HK-2 (cell line): ENCODE data around the gene PLEKHG4.

Source experiments
- DNase-seq: peaks from one replicate; pipeline ENCODE4 v3.0.0-alpha.2; 2018; ENCODE audit not compliant: unreplicated experiment

PLEKHG4 gene

DNA sequence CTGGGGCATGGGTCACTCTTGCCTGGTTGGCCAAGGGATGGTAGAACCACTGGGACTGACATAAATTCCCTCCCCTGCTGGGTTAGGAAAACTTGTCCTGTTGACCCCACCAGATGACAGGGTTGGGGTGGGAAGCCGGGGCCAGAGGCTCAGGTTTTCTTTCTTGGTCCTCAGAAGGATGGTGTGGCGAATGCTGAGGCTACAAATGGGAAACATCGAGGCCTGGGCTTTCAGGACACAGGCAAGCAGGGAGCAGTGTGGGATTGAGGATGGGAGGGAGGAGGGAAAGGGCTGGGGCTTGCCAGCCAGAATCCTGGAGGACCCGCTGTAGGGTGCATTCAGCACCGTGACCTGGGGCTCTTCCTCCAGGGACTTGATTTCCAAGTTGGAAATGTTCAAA lies 14.5 kb upstream of the PLEKHG4 start:
- DNase-seq = no peak

GRCh38 chr16:67265834-67266233 lies 13.5 kb upstream of the PLEKHG4 start:
- no peak for DNase-seq

DNA sequence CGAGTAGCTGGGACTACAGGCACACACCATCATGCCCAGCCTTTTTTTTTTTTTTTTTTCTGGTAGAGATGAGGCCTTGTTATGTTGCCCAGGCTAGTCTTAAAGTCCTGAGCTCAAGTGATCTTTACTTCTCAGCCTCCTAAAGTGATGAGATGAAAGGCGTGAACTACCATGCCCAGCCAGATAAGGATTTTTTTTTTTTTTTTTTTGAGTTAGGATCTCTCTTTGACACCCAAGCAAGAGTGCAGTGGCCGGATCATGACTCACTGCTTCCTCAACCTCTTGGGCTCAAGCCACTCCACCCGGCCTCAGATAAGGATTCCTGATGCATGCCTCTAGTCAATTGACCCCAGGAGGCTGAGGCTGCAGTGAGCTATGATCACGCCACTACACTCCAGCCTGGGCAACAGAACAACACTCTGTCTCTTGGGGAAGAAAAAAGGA lies 11.2 kb upstream of the PLEKHG4 start:
- DNase-seq = peak; percentile 89

- peak; percentile 84 for DNase-seq
Measured at GRCh38 chr16:67269766-67270165, 9.6 kb upstream of the PLEKHG4 start.

DNA sequence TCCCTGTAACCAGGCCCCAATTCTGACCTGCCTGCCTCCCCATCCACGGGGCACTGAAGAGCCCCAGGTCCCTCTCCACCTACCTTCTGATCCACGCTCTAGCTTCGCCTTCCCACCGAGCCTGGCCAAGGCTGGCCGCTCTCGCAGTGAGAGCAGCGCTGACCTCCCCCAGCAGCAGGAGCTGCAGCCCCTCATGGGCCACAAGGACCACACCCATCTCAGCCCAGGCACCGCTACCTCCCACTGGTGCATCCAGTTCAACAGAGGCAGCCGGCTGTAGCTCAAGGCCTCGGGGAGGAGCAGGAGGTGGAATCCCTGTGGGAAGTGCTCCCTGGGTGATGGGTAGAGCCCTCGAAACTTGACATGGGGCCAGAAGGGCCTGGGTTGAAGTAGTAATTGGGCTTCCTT lies 8.4 kb upstream of the PLEKHG4 start:
- DNase-seq = no peak

- no peak for DNase-seq
Measured at GRCh38 chr16:67271446-67271845, 7.9 kb upstream of the PLEKHG4 start.

DNA sequence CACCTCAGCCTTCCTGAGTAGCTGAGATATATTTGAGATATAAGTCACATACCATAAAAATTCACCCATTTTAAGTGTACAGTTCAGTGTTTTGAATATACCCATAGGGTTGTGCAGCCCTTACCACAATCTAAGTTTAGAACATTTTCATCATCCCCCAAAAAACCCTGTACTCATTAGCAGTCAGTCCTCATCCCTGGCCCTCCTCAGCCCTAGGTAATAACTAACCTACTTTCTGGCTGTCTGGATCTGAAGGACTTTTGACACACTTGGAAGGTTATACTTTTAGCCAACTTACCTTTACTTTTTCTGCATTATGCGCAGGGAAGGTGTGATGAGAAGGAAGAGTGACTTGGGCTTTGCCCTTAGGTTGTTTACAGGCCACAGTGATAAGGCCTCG lies 4.0 kb upstream of the PLEKHG4 start:
- DNase-seq = no peak

- peak; percentile 96 for DNase-seq
Measured at GRCh38 chr16:67277294-67277998, 1.9 kb upstream of the PLEKHG4 start.

GRCh38 chr16:67277999-67278772 lies 1.1 kb upstream of the PLEKHG4 start:
- DNase-seq = peak; percentile 73

- DNase-seq = no peak
Measured at GRCh38 chr16:67278773-67279295, 498 bp upstream of the PLEKHG4 start.

DNA sequence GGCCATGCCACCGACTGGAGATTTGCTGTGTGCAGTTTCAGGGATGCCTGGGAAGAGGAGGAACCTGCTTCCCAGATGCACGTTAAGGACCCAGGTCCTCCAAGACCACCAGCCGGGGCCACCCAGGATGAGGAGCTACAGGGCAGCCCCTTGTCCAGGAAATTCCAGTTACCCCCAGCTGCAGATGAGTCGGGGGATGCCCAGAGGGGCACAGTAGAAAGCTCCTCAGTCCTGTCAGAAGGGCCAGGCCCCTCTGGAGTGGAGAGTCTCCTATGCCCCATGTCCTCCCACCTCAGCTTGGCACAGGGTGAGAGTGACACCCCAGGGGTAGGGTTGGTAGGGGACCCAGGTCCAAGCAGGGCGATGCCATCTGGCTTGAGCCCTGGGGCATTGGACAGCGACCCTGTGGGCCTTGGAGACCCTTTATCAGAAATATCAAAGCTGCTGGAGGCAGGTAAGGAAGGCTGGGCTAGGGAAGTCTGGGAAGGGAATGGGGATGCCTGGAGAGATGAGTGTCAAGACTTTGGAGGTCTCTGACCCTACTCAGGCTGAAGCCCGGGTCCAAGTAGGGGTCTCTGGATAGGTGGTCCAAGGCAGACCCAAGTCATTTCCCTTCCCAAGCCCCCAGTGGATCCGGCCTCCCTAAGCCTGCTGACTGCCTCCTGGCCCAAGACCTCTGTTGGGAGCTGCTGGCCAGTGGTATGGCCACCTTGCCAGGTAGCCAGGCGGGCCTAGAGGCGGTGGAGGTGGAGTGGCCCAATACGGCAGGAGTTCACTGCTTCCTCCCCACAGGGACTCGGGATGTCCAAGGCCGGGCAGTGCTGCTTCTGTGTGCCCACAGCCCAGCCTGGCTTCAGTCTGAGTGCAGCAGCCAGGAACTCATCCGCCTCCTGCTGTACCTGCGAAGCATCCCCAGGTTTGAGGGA lies 1.0 kb downstream of the PLEKHG4 start:
- DNase-seq = no peak

GRCh38 chr16:67281536-67282446 lies 2.5 kb downstream of the PLEKHG4 start:
- no peak for DNase-seq

DNA sequence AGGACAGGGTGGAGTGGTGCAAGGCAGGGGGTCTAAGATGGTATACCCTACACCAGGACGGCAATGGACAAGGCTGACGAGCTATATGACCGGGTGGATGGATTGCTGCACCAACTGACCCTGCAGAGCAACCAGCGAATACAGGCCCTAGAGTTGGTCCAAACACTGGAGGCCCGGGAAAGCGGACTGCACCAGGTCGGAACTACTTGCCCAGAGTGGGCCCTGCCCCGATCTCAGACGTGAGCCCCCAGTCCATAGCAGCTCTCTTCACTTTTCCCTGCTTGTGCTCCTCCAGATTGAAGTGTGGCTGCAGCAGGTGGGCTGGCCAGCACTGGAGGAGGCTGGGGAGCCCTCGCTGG lies 3.1 kb downstream of the PLEKHG4 start:
- DNase-seq = no peak

DNA sequence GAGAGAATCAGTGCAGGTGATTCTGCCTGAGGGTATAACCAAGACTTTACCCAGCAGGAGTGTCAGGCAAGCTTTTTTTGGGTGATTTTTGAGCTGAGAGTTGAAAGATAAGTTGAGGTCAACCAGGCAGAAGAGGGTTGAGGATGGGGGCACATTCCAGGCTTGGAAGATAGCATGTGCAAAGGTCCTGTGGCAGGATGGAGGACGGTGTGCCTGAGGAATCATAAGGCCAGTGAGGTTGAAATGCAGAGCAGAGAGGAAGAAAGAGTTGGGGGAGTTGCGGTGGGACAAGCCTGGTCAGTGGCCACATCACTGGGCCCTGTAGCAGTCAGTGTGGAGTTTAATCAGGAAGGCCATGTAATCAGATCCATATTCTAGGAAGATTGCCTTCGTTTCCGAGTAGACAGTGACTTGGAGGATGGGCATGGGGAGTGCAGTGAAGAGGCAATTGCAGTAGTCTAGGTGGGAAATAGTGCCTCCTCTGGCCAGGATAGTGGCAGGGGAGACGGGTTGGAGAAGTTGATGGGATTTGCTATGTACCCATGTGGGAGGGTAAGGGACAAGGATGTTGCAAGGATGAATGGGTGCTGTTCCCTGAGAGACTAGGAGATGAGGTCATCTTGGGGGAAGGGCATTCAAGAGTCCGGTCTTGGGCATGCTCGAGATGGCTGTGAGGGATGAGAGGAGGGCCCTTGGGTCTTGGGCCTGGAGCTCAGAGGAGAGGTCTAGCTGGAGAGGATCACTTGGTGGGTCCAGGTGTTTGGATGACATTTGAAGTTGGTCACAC lies 3.9 kb downstream of the PLEKHG4 start:
- no peak for DNase-seq

DNA sequence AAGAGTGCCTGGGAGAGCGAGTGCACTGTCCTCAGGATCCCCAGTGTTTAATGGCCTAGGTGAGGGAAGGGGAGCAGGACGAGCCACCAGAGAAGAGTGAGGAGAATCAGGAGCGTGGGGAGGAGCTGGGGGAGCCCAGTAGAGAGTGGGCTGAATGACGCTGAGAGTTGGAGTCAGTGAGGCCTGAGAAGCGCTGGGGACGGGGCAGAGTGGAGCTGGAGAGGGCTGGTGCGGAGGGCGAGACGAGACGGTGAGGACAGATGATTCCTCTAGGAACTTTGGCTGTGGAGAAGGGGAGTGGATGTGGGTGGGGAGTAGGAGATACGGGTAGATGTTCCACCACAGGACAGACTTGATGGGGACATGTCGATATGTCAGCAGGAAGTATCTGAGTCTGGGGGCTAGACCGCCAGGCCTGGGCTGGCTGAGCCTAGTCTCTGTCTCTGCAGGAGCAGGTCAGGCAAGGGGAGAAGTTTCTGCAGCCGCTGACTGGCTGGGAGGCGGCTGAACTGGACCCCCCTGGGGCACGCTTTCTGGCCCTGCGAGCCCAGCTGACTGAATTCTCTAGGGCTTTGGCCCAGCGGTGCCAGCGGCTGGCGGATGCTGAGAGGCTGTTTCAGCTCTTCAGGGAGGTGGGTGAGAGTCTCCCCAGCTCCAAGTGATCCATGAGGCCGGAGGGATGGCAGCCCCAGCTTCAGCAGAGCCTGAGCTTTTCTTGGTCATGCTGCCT lies 4.7 kb downstream of the PLEKHG4 start:
- no peak for DNase-seq

DNA sequence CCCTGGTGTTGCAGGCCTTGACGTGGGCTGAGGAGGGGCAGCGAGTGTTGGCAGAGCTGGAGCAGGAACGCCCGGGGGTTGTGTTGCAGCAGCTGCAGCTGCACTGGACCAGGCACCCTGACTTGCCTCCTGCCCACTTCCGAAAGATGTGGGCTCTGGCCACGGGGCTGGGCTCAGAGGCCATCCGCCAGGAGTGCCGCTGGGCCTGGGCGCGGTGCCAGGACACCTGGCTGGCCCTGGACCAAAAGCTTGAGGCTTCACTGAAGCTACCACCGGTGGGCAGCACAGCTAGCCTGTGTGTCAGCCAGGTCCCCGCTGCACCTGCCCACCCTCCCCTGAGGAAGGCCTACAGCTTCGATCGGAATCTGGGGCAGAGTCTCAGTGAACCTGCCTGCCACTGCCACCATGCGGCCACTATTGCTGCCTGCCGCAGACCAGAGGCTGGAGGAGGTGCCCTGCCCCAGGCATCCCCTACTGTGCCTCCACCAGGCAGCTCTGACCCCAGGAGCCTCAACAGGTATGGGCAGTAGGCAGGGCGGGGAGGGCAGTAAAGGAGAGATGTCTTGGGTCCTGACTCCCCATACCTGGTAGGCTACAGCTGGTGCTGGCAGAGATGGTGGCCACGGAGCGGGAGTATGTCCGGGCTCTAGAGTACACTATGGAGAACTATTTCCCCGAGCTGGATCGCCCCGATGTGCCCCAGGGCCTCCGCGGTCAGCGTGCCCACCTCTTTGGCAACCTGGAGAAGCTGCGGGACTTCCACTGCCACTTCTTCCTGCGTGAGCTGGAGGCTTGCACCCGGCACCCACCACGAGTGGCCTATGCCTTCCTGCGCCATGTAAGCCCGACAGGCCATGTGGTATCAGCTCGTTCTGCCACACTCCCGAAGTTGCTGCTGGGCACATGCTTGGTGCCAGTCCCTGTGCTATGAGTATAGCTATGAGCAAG lies 5.6 kb downstream of the PLEKHG4 start:
- no peak for DNase-seq

DNA sequence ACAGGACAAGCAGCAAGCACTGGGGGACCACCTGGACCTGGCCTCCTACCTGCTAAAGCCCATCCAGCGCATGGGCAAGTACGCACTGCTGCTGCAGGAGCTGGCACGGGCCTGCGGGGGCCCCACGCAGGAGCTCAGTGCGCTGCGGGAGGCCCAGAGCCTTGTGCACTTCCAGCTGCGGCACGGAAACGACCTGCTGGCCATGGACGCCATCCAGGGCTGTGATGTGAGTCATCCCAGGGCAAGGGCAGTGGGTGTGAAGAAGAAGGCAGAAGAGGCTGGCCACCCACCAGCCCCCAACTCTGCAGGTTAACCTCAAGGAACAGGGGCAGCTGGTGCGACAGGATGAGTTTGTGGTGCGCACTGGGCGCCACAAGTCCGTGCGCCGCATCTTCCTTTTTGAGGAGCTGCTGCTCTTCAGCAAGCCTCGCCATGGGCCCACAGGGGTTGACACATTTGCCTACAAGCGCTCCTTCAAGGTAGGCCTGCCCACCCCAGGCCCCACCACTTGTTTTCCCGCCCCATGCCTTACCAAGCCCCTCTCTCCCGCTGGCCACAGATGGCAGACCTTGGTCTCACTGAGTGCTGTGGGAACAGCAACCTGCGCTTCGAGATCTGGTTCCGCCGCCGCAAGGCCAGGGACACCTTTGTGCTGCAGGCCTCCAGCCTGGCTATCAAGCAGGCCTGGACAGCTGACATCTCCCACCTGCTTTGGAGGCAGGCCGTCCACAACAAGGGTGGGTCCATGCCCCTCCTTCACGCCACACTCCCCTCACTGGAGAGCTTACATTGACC lies 7.3 kb downstream of the PLEKHG4 start:
- DNase-seq = no peak

- no peak for DNase-seq
Measured at GRCh38 chr16:67287960-67288359, 8.6 kb downstream of the PLEKHG4 start.
